Fibroblast of skin of right quadriceps (primary cell): ENCODE data around the gene PDE6H.

Experiments used
- DNase-seq: peaks from one replicate; pipeline ENCODE4 v3.0.0-alpha.2; 2013

PDE6H gene

DNA sequence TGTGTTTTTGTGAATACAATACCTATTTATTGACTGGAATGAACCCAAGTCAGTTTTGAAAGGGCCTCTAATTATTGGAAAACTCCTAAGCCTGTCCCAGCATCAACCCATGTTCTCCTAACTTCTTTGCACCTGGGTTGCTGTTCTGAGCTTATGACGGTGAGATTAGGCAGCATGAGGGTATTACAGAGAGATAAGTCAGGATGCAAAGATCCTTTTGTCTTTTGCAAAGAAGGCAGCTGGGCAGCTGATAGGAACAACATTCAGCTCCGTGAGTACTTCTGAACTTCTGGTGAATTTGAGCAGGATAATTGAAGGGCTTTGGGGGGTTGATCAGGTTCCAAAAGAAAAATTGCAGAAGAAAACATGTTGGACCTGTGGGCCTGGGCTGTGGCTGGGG lies at the start of gene PDE6H:
TSS of gene PDE6H (plus strand) at position 227 of the 400 bp plus-strand sequence. CDS start 4,971 bp downstream, outside the sequence.
- no peak for DNase-seq

DNA sequence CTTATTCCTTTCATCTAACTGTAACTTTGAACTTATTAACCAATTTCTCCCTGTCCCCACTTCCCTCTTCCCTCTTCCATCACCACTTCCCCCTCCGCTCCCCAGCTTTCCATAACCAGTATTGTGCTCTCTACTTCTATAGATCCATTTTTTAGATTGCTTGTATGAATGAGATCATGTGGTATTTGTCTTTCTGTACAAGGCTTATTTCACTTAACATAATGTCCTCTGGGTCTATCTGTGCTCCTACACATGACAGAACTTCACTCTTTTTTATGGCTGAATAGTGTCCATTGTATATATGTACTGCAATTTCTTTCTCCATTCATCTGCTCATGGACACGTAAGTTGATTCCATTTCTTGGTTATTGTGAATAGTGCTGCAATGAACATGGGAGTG lies 48.9 kb upstream of the PDE6H start:
- DNase-seq = no peak

DNA sequence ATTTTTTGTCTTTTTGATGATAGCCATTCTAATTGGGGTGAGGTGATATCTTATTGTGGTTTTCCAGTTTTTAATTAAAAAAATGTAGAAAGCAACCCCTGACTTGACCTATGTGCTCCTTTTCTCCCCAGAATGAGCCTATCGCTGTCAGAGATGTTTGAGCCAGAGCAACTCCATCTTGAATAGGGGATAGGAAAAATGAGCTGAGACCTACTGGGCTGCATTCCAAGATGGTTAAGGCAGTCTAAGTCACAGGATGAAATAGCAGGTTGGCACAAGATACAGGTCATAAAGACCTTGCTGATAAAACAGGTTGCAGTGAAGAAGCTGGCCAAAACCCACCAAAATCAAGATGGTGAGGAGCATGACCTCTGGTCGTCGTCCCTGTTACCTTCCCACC lies 48.3 kb upstream of the PDE6H start:
- no peak for DNase-seq

DNA sequence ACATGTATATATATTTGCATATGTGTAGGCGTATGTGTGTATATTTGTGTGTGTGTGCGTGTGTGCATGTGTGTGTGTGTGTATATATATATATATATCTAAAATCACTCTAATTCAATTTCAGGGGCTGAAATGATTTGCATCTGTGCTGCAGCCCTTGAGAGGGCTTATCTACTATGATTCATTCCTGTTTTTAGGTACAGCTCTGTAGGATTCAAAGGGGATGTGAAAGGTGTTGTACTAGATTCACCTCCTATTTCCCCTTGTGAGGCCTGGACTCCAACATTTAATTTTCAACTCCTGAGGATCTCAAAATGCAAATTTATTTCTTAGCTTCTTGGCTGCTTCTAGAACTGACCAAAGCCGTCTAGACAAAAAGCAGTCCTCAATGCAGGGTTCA lies 45.6 kb upstream of the PDE6H start:
- no peak for DNase-seq

DNA sequence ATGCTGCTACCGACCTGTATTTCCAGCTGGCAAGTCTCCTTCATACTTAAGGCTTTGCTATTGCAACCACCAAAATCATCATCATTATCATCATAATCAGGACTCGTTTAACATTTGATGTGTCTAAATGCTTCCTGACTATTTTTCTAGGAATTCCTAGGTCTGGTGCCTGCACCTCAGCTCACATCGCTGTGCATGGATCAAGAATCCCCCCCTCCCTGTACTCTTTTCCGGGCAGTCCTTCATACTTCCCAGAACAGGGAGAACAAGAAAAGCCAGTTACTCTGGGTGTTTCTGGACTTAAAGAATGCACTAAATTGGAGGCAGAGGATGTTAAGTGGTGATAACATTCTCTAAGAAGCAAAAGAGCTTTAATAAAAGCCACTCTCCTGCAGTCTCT lies 43.9 kb upstream of the PDE6H start:
- DNase-seq = no peak

DNA sequence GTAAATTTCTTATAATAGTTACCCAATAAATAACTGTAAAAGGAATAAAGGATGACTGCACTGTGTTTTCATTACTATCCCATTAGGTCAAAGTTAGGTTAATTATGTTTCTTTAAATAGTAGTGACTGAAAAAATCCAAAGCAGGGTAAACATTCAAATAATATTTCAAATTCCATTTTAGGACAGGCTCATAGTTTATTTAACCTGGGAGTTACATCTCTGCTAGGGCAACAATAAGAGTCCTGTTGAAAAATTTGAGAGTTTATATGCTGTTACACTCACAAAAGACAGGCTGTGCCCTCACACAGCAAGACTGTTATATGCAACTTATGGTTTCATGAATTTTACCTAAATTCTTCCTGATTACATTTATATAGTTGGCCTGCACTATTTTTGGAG lies 42.5 kb upstream of the PDE6H start:
- no peak for DNase-seq

DNA sequence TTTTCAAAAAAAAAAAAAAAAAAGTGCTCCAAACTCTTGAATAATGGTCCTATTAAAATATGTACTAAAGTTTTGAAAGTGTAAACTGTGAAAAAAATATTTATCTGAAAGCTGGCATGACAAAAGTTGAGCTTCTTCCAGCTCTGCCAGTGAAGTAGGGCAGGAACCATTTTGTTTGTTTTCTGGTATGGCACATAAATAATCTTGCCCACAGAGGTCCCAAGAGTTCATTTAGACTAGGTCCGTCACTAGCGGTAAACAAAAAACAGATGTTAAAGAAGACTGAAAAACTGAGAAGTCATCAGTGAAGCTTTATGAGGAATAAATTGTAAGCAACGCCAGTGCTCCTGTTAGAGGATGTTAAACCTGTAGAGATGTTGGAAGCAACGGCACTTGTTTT lies 41.5 kb upstream of the PDE6H start:
- no peak for DNase-seq

DNA sequence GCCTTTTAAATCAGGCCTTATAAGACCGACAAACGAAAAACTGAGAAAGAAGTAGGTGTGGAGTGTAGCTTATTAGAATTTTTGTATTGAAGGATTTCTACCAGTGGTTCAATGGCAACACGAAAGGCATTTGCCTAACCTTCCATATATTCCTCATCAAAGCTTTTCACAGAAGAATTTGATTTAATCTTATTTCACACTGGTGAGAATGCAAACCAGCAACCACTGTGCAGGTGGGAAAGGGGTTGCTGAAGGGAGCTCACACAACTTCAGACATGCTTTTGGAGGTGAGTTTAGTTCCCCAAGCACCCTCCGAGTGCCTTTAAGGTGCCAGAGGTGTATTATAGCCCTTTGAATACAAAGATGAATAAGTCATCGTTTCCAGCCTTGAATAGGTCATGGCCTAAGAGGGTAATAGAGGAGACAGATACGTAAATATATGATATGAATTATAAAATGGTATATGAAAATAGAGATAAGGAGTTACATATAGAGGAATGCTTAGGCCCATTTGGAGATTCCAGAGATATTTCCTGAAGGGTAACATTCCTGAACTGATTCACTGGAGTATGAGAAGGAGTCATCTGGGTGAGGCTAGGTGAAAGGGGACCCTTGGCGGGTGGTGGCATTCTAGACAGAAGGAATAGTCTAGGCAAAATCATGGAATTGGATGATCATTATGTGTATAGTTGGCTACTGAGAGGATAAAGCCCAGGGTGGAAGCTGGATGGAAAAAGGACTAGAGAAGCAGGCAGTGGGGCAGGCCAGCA lies 40.9 kb upstream of the PDE6H start:
- no peak for DNase-seq

DNA sequence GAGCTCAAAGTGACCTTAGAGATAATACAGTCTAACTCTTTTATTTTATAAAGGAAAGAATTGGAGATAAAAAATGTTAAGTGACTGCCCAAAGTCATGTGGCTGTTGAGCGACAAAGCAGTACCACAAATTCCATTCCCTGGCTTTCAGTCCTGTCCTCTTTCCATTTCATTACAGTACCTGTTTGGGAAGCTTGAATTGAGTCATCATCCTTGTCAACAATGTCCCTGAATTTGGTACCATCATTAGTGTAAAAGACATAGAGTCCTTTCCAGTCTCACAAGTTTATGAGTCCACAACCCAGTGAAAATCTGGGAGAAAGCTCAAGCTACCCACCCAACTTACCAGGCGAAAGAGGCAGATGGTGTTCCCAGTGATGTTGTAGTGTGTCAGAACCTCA lies 38.3 kb upstream of the PDE6H start:
- DNase-seq = no peak

DNA sequence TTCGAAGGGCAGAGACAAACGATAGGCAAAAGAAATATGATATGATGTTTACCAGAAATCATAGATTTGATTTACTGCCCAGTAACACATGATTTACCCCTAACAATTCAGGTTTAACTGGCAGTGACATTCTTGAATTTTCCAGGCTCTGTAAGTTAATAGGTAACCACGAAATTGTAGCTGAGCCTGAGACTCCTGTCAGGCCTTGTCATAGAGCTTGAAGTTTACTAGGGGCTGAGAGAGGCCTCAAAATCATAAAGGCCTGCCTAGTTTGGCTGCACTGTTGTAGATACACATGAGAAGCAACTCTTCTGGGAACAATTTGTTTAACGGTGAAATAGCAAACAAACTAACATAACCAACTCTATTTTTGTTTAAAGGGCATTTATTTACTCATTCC lies 37.8 kb upstream of the PDE6H start:
- DNase-seq = no peak

DNA sequence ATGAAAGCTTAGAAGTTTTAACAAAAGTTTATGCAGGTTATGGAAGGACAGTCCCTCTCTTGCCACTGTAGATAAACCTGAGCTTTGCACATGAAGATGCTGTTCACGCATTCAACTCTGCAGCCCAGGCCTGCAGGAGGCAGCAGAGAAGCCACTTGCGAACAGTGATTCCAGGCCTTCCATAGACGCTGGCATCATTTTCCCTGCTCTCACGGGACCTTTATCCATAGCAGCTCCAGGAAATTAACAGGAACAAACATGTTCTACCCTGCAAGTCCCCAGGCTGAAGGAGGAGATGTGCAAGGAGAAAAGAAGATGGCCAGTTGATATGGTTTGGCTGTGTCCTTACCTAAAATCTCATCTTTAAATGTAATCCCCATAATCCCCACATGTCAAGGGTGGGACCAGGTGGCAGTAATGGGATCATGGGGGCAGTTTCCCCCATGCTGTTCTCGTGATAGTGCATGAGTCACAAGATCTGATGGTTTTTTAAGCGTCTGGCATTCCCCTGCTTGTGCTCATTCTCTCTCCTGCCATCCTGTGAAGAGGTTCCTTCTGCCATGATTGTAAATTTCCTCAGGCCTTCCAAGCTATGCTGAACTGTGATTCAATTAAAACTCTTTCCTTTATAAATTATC lies 36.5 kb upstream of the PDE6H start:
- no peak for DNase-seq

DNA sequence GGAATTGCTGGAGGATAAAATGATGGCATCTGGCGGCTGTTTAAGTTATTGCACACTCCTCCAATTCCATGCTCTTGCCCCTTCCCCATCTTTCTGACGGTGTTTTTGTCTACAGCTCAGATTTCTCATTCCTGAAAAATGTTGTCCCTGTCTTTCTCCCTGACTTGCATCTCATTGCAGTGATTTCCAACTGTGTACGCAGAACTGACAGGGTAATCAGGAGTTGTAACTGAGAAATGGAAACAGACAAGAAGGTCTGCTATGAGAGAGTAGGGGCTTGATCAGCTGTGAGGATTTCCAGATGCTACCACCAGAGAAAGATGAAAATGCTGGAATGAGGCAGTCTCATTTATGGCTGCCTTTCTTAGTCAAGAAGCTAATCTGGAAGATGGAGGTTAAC lies 35.8 kb upstream of the PDE6H start:
- DNase-seq = no peak

DNA sequence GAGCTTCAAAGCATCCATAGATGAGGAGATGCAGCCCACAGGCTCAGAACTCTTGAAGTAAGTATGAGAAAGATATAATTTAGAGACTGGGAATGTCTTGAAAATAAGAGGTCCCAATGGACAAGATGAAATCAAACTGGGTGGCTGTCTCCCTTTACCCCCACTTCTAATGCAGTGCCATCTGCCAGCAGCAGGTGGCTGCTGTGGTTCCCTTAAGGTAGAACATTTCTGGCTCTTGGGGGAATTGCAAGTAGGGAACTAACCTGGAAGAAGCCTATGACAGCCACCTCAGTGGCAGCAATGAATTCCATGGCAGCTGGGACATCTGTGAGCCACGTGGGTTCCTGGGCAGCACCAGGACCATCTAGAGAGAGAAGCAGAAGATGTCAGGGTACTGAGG lies 35.2 kb upstream of the PDE6H start:
- DNase-seq = no peak

DNA sequence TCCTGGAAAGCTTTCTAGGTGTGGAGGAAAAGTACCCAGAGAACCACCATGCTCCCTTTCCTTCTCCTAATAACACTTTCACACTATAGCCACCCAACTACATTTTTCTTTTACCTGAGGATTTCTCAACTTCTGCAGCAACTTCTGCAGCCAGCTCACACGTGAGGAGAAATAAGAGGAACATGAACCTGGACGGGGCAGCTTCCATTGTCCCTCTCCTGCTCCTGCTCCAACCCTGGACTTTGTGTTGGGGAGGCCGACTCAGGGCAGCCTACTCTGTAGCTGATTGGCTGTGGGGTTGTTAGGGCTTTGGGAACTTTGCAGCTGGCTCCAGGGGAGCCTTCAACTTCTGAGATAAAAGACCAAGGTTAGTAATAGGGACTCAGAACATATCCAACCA lies 34.5 kb upstream of the PDE6H start, which contains the start of gene ERP27:
TSS of gene ERP27 (minus strand) at position 237 of the 400 bp plus-strand sequence. CDS start at position 208, 29 bp downstream.
- no peak for DNase-seq

DNA sequence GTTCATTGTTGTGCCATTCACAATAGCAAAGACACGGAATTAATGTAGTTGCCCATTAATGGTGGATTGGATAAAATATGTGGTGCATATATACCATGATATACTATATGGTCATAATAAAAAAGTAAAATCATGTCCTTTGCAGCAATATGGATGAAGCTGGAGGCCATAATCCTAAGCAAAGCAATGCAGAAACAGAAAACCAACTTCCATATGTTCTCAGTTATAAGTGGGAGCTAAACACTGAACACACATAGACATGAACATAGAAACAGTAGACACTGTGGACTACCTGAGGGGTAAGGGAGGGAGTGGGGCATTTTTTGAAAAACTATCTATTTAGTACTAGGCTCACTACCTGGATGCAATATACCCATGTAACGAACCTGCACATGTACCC lies 31.5 kb upstream of the PDE6H start:
- DNase-seq = no peak

DNA sequence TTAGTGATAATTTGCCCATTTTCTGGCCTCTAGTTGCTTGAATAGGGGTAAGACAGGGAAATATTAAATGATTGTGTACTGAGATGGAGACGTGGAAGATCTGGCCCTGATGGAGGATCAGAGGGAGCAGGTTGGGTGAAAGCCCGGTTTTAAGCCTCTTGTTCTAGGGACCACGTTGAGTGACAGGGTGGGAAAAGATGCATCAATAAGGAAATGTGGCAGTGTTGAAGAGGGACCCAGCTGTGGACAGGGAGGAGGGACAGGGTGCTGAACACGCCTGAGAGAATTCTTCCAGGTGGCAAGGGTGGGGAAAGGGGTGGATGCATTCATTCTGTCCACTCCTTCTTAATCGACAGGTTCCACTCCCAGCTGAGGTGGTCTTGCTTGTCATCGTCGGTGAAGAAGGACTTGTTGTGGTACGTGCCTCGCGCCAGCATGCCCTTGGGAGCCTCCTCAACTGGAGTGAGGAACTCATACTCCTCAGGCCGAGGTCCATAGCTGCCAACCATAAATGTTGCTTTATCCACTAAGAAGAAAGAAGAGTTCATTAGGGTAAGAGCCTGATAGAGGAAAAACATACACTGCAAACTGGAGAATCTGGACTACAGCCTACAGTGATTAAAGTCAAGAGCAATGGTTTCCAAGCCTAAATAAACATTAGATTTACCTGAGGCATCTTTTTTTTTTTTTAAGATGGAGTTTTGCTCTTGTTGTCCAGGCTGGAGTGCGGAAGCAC lies 30.5 kb upstream of the PDE6H start:
- no peak for DNase-seq

DNA sequence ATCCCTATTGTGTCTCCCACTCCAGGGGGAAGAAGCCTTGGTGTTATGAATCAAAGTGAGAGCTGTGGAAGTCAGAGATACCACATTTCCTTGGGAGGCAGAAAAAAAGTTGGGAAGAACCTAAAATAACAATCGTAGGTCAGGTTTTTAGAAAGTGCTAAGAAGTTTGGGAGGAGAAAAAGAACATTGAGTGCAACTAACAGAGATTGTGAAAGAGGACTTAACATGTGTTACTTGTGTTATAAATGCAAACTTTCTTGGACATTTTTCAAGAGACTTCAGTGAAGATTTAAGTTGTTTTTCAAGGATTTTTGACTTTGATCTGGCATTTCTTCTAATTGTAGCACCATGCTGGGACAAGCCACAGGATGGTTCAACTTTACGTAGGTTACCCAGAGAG lies 26.7 kb upstream of the PDE6H start:
- no peak for DNase-seq

DNA sequence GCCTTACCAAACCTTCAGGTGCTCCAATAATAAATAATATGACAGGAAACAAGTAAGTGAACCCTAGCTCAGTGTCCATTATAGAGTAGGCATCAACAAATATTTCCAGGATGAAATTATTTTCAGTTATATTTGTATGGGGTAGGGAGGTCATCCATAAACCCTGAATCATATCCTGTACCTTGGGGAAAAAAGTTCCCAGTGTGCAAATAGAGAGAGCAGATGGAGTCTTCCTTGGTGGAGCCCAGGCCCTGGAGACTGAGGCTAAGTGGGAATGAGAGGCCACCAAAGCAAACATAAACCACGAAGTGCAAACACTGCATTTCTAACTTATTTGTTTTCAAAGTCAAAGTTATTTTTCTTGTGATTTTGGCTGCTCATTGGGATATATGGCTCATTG lies 26.0 kb upstream of the PDE6H start:
- no peak for DNase-seq

DNA sequence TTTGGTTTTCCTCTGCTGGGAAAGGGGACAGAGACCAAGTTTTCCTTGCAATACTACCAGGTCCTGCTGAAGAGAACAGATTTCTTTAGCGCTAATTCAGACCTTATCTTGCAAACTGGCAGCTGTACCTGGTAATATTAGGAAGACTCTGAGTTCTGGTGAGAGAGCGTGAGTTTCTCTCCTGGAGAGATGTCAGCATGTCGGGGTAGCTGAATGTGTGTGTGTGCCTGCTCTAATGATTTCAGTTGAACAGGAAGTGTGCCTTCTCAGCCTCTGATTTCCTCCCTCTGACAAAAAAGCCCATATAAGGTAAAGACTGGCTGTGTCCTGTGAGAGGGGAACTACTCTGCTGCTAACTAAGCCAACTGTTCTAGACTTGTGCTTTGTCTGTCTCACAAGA lies 24.2 kb upstream of the PDE6H start:
- DNase-seq = peak; percentile 93

DNA sequence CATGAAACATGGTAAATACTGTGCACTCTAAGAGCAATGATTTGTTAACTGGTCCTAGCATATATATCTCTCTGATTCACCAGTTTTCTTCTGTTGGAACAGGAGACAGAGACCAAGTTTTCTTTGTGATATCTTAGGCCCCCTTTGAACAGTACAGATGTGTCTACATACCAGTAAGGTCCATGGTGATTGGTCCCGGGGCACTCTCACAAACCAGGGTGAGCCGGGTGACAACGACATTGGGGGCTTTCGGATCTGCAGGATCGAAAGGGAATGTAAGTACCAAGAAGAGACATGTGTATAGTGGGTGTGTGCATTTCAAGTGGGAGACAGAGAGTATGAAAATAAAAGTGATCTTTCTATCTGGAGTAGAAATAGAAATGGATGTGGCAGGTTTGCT lies 23.2 kb upstream of the PDE6H start:
- DNase-seq = no peak

DNA sequence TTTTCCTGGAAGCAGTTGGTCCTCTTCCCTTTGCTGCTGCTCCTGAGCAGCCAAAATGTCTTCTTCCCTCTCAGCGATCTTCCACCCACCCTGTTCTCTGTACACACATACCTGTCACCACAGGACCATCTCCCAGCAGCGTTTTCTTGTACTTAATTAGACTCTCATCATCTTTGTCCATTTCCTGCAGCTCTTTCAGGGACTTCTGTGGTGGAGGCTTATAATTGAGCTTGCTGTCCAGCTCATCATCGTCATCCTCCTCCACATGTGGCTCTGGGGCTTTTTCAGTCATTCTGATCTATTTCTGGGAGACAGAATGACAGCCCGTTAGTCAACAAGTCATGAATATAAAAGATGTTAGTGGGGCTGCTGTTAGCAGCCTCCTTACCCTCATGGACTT lies 22.4 kb upstream of the PDE6H start:
- no peak for DNase-seq

DNA sequence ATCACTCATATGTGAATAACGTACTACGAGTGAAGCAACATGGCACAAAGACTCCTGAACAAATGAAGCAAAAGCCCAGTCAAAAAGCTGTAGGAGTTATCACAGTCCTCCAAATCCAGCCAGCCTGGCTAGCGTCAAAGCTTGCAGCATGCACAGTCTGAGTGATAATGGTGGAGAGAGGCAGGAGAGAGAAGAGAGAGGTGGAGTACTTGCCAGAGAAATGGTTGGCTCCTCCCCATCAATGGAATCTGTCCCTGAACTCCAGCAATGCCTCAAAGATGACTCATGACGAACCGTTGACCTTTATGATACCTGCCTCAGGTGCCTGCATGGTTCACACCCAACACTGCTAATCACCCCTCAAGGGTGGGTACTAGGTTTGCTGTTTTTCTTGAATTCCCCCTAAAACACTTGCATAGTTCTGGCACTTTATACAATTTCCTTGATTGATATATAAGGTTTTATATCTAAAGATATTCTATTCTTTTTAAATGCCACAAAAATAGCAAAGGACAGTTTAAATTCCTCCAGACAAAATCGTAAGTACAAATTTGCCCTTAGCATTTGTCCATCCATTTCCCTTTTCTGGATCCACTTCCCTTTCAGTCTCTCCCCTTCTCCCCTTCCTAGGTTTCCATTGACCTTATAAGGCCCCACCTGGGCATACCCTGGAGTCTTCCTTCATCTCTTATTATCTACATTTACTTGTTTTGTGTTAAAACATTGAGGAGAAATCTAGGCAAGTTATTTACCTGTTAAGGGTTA lies 21.7 kb upstream of the PDE6H start:
- no peak for DNase-seq

DNA sequence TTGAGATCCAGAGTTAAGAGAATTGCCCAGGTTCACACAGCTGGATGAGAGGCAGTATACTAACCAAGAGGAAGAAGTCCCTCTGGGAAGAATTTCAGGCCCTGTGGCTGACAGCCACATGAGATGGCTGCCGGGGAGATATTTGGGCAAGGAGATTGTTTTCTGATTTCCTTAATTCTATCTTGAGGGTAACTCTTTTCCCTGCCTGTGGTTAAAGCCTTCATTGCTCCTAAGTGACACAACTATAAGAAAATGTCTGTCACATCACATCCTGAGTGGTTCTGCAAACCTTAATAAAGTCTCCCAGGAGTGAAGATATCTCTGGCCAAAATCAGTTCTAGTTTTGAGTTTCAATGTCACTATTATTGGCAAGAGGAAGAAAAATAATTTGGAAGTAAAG lies 21.0 kb upstream of the PDE6H start:
- no peak for DNase-seq
